DND-41 (cell line): ENCODE results near the gene ANKS1A.

Source experiments
- ATAC-seq: fragments of 200-7000 bp; cut with Tn5 transposase; 3 replicates; pipeline ENCODE4 v1.9.1; 2021; ENCODE audit warnings: low read depth; ENCODE audit not compliant: insufficient read depth
- DNase-seq: peaks from one replicate; pipeline ENCODE4 v3.0.0-alpha.2; 2020
- H2AFZ ChIP-seq: 2 replicates; pipeline ENCODE4 v1.6.0; 2012; ENCODE audit warnings: low read depth, low read length
- H3K27ac ChIP-seq: 2 replicates; pipeline ENCODE4 v1.5.1; 2012; ENCODE audit warnings: low read length, inconsistent platforms
- H3K27me3 ChIP-seq: fragments of 200-600 bp; sonication (generic); 2 replicates; pipeline ENCODE4 v1.6.0; 2012; ENCODE audit warnings: low read length, mild to moderate bottlenecking, inconsistent platforms; ENCODE audit not compliant: insufficient read depth, poor library complexity
- H3K36me3 ChIP-seq: 2 replicates; pipeline ENCODE4 v1.5.1; 2012; ENCODE audit warnings: low read length, inconsistent platforms; ENCODE audit not compliant: insufficient read depth
- H3K4me1 ChIP-seq: 2 replicates; pipeline ENCODE4 v1.5.1; 2012; ENCODE audit warnings: mild to moderate bottlenecking, low read length; ENCODE audit not compliant: insufficient read depth
- H3K4me2 ChIP-seq: 2 replicates; pipeline ENCODE4 v1.6.0; 2012; ENCODE audit warnings: mild to moderate bottlenecking, moderate library complexity, low read length, inconsistent platforms; ENCODE audit not compliant: insufficient read depth
- H3K4me3 ChIP-seq, 2 experiments: fragments of 200-600 bp in 1 of 2; shearing (Covaris generic) in 1 of 2; 2 replicates each; pipeline ENCODE4 v1.5.1; 2012 to 2016; ENCODE audit warnings: inconsistent platforms in 2 of 2, low read length in 2 of 2, mild to moderate bottlenecking in 2 of 2, low read depth in 1 of 2, moderate library complexity in 1 of 2
- H3K79me2 ChIP-seq: 2 replicates; pipeline ENCODE4 v1.6.0; 2012; ENCODE audit warnings: low read length, inconsistent platforms; ENCODE audit not compliant: insufficient read depth
- H3K9ac ChIP-seq: 2 replicates; pipeline ENCODE4 v1.6.0; 2012; ENCODE audit warnings: low read depth, mild to moderate bottlenecking, inconsistent platforms, low read length, moderate library complexity
- H3K9me3 ChIP-seq: 2 replicates; pipeline ENCODE4 v1.5.1; 2012; ENCODE audit warnings: low read length, moderate library complexity, mild to moderate bottlenecking, inconsistent platforms; ENCODE audit not compliant: insufficient read depth, severe bottlenecking
- H4K20me1 ChIP-seq: 2 replicates; pipeline ENCODE4 v1.6.0; 2012; ENCODE audit warnings: low read length; ENCODE audit not compliant: insufficient read depth
- EZH2 ChIP-seq: IDR thresholded peaks from 3 replicates; pipeline ENCODE4 v1.6.1; 2012; ENCODE audit warnings: borderline replicate concordance, low read depth, mild to moderate bottlenecking, moderate library complexity, low read length, inconsistent platforms; ENCODE audit not compliant: severe bottlenecking
- TF ChIP-seq, protein P1 (sequence below): IDR thresholded peaks from 2 replicates; pipeline ENCODE4 v1.5.1; 2012; ENCODE audit warnings: borderline replicate concordance, low read length, moderate library complexity, mild to moderate bottlenecking; ENCODE audit not compliant: poor library complexity, severe bottlenecking; ENCODE audit errors: extremely low read depth

The ANKS1A gene

GRCh38 chr6:35058358-35058675 is 169.3 kb downstream of the ANKS1A start:
- ATAC-seq (no peak), DNase-seq (no peak)
- Histone ChIP-seq H3K36me3 (0 out of 2 replicates have a peak, but pooled peaks cover 5% of the 10 kb centered on the region), H2AFZ (no peak overlapping the region), H3K9me3 (no peaks in the 10 kb centered on the region), H3K9ac (no peak overlapping the region), H3K27ac (no peak overlapping the region), H3K27me3 (no peaks in the 10 kb centered on the region), H3K79me2 (no peaks in the 10 kb centered on the region), H3K4me2 (no peak overlapping the region), H3K4me3 (no peak overlapping the region), H3K4me1 (peaks cover 25% of the 10 kb centered on the region), H4K20me1 (peaks cover 52% of the 10 kb centered on the region)
- TF ChIP-seq, protein P1, sequence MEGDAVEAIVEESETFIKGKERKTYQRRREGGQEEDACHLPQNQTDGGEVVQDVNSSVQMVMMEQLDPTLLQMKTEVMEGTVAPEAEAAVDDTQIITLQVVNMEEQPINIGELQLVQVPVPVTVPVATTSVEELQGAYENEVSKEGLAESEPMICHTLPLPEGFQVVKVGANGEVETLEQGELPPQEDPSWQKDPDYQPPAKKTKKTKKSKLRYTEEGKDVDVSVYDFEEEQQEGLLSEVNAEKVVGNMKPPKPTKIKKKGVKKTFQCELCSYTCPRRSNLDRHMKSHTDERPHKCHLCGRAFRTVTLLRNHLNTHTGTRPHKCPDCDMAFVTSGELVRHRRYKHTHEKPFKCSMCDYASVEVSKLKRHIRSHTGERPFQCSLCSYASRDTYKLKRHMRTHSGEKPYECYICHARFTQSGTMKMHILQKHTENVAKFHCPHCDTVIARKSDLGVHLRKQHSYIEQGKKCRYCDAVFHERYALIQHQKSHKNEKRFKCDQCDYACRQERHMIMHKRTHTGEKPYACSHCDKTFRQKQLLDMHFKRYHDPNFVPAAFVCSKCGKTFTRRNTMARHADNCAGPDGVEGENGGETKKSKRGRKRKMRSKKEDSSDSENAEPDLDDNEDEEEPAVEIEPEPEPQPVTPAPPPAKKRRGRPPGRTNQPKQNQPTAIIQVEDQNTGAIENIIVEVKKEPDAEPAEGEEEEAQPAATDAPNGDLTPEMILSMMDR: no peak
- TF ChIP-seq EZH2: no peak

DNA sequence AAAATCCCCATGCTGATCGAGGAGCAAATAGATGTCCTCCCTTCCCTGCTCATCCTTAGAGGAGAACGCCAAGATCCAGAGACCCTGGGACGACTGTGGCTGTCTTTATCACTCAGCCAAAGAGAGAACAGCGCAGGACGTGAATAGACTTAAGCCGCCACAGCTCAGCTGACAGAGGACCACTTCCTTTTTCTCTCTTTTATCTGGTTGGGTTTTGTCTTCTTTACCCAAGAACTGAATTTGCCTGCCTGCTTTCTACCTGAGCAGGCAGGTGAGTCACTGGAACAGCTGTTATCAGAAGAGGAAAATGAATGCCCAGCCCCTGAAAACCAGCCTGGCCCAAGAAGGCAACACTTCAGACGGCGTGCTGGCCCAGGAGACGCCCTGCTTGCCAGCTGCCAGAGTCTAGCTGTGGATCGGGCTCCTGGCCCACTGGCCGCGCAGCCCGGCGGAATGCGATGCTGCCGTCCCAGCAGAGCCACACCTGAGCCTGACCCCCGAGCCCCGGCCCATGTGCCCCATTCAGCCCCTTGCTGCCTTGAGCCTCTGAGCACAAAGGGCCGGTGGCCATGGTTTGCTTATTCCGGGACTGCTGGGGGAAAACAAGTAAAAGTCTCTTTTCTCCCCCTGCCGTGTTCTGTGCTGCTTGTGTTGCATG is 169.9 kb downstream of the ANKS1A start:
- no peak overlapping the region for H3K9ac ChIP-seq

DNA sequence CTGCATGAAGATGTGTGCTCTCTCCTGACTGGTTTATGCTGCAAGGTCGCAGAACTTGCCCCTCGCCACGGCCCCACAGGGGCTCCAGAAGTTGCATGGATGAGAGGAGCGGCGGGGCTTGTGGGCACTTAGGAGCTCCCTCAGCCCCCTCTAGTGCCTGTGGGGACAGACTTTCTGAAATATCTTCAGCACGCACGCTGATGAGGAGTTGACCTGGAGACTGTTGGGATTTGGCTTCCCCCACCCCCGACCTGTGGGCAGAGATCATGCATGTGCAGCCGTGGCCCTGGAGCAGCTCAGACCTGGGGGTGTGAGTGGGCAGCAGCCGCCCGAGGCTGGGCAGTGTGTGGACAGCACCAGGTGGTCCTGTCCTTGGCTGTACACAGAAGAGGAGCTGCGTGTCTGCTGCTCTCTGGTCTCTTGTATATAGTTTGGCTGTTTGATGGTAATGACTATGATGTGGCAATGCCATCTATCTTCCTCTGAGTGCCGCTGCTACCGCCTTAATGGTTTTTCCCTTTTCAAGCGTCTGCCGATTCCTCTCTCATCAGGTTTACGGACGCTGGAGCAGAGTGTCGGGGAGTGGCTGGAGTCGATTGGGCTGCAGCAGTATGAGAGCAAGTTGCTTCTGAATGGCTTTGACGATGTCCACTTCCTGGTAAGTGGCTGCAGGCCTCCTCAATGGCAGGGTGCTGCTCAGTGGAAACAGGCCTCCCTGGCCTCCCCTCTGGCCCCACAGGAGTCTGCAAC is 170.7 kb downstream of the ANKS1A start:
- H3K27ac ChIP-seq: no peak overlapping the region
- no peaks in the 10 kb centered on the region for H3K36me3 ChIP-seq
- DNase-seq: no peak
- H3K9ac ChIP-seq: no peak overlapping the region
- no peaks in the 10 kb centered on the region for H3K27me3 ChIP-seq
- H4K20me1 ChIP-seq: peaks cover 67% of the 10 kb centered on the region
- no peak overlapping the region for H2AFZ ChIP-seq
- no peak overlapping the region for H3K4me2 ChIP-seq
- peaks cover 38% of the 10 kb centered on the region for H3K4me1 ChIP-seq
- TF ChIP-seq EZH2: no peak
- TF ChIP-seq, protein P1: no peak
- no peaks in the 10 kb centered on the region for H3K9me3 ChIP-seq
- H3K79me2 ChIP-seq: no peaks in the 10 kb centered on the region
- H3K4me3 ChIP-seq: no peak overlapping the region
- no peak for ATAC-seq

More for the DNA sequence above, 169.9 kb downstream of the ANKS1A start:
- H3K27me3 ChIP-seq: no peaks in the 10 kb centered on the region
- no peak overlapping the region for H3K4me3 ChIP-seq
- ATAC-seq (no peak), DNase-seq (no peak)
- H3K9me3 ChIP-seq: no peaks in the 10 kb centered on the region
- TF ChIP-seq, protein P1: no peak
- TF ChIP-seq EZH2: no peak
- H3K27ac ChIP-seq: no peak overlapping the region
- H3K4me1 ChIP-seq: peaks cover 32% of the 10 kb centered on the region
- H3K36me3 ChIP-seq: 0 out of 2 replicates have a peak, but pooled peaks cover 2% of the 10 kb centered on the region
- no peak overlapping the region for H3K4me2 ChIP-seq
- H4K20me1 ChIP-seq: peaks cover 59% of the 10 kb centered on the region
- H2AFZ ChIP-seq: no peak overlapping the region
- no peaks in the 10 kb centered on the region for H3K79me2 ChIP-seq
